ENCODE measurements around the gene GATD1.

- no peak for TF ChIP-seq SUZ12 (IDR thresholded peaks at IDR 0.05)
- no peak for TF ChIP-seq ZNF384 (IDR thresholded peaks at IDR 0.05)
- no peak for TF ChIP-seq L3MBTL2 (conservative IDR thresholded peaks at IDR 0.05)
- TF ChIP-seq ARNT (IDR thresholded peaks at IDR 0.05): no peak
- TF ChIP-seq FOXK2 (IDR thresholded peaks at IDR 0.05): no peak
- TF ChIP-seq SP1 (IDR thresholded peaks at IDR 0.05): no peak
- no peak for TF ChIP-seq TARDBP (IDR thresholded peaks at IDR 0.05)
- TF ChIP-seq NFRKB (IDR thresholded peaks at IDR 0.05): no peak
- TF ChIP-seq BHLHE40 (IDR thresholded peaks at IDR 0.05; ENCODE audit: borderline replicate concordance): no peak
- no peak for TF ChIP-seq ELF4 (IDR thresholded peaks at IDR 0.05)
These were observed 25.6 kb upstream of the GATD1 start for GRCh38 chr11:802693-803466.
